ENCODE data around the gene SLC25A29.
"Not testable (repeated sequence)": the region's sequence is repeated elsewhere in the genome, so short reads cannot be mapped to it uniquely, and the experiment has no call there.

SLC25A29 gene

GRCh38 chr14:100323121-100323941 lies 17.1 kb upstream of the SLC25A29 start, which contains the start of gene SLC25A47:
SLC25A47 (plus strand) TSS chr14:100323339; CDS start chr14:100323415, 76 bp downstream.
- no peak for ATAC-seq
- H3K27ac Mint-ChIP-seq, result peak within 1 kb of the TSS in 1 of 2 donors; percentile 36
- H3K9me3 Mint-ChIP-seq, result no peaks in the 10 kb centered on the region

GRCh38 chr14:100322138-100322957 lies 16.1 kb upstream of the SLC25A29 start:
- no peaks in the 10 kb centered on the region for H3K9me3 Mint-ChIP-seq
- ATAC-seq (no peak), DNase-seq (no peak)
- peaks cover 10% of the 10 kb centered on the region for H3K4me1 Mint-ChIP-seq
- H3K27me3 Mint-ChIP-seq, result no peaks in the 10 kb centered on the region
- H3K4me3 Mint-ChIP-seq, result no peak overlapping the region
- H3K27ac Mint-ChIP-seq, result peak overlapping the region in 1 of 2 donors; percentile 36

More at GRCh38 chr14:100323121-100323941, 17.1 kb upstream of the SLC25A29 start, which contains the start of gene SLC25A47:
- Mint-ChIP-seq H3K4me1 (peaks cover 3% of the 10 kb centered on the region), H3K27me3 (no peaks in the 10 kb centered on the region), H3K4me3 (no peak within 1 kb of the TSS)
- no peak for DNase-seq

- Mint-ChIP-seq H3K27ac (peak overlapping the region in 1 of 2 donors; percentile 27), H3K4me1 (peaks cover 10% of the 10 kb centered on the region), H3K4me3 (no peak overlapping the region), H3K27me3 (no peaks in the 10 kb centered on the region), H3K9me3 (no peaks in the 10 kb centered on the region)
- ATAC-seq, result no peak
- no peak for DNase-seq
Measured at GRCh38 chr14:100321473-100322137, 15.4 kb upstream of the SLC25A29 start.

DNA sequence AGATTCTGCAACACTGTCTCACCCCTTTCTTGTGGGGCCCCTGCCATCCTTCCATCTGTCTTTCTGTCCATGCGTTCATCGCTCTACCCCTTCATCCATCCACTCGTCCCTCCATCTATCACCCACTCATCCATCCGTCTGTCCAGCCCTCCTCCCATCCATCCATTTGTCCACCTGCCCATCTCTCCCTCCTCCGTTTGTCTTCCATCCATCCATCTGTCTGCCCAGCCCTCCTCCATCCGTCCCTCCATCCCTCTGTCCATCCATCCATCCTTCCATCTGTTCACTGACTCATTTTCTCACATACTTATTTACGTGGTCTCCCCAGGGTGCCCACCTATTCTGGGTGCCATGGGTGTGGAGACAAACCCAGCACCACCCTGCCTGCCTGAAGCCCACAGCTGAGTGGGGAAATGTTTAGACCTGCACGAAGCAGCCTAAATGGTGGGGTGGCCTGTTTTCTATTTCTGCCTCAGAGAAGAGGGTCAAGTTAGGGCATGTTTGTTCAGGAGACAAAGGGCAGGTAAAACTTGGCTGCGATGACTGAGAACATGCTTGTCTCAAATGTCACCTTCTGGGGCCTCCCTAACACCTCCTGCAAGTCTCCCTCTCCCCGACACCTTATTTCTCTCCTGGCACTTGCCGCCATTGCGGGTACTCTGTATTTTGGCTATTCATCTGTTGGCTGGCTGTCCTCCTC lies 14.1 kb upstream of the SLC25A29 start:
- Mint-ChIP-seq H3K9me3 (no peaks in the 10 kb centered on the region), H3K4me1 (peaks cover 10% of the 10 kb centered on the region), H3K27ac (no peak overlapping the region), H3K4me3 (no peak overlapping the region), H3K27me3 (no peaks in the 10 kb centered on the region)
- ATAC-seq (no peak), DNase-seq (no peak)

DNA sequence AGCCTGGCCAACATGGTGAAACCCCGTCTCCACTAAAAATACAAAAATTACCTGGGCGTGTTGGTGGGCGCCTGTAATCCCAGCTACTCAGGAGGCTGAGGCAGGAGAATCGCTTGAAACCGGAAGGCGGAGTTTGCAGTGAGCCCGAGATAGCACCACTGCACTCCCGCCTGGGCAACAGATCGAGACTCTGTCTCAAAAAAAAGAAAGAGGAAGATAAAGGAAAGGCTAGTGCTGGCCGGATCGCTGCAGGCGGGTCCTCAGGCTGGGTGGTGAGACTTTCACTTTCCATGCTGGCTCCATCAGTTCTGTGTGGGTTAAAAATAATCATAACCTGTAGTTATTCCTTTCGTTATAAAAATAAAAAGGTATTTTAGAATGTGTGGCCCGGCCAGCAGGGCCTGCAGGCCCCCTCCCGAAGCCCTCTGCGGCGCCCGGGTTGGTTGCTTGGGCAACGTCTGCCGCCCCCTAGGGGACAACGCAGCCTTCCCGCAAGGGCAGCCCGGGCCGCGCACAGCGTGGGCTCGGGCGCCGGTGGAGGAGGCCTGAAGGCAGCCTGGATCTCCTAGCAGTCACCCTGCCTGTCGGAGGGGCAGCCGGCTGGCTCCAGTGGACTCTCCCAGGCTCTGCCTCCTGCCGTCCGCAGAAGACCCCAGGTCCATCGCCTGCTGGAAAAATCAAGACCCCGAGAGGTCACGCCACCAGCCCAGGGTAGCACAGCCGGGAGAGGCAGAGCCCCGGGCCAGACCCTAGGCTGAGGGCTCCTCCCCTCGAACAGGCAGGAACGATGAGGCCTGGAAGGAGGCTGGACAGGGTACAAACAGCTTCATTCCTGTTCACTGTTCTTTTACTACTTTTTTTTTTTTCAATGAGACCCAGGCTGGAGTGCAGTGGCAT lies 11.9 kb upstream of the SLC25A29 start:
- H3K4me1 Mint-ChIP-seq, result peaks cover 10% of the 10 kb centered on the region
- H3K4me3 Mint-ChIP-seq, result peak overlapping the region; percentile 64 to 79
- peaks cover 7% of the 10 kb centered on the region for H3K27me3 Mint-ChIP-seq
- H3K27ac Mint-ChIP-seq, result peak overlapping the region in 1 of 2 donors; percentile 42
- no peaks in the 10 kb centered on the region for H3K9me3 Mint-ChIP-seq
- ATAC-seq, result peak; percentile 96
- DNase-seq, result peak; percentile 74 to 77

- ATAC-seq (no peak), DNase-seq (no peak)
- Mint-ChIP-seq H3K4me3 (peak overlapping the region; percentile 64 to 79), H3K4me1 (peaks cover 16% of the 10 kb centered on the region), H3K27me3 (peaks cover 13% of the 10 kb centered on the region), H3K9me3 (no peaks in the 10 kb centered on the region), H3K27ac (peak overlapping the region in 1 of 2 donors; percentile 42)
Measured at GRCh38 chr14:100317389-100317788, 11.1 kb upstream of the SLC25A29 start.

DNA sequence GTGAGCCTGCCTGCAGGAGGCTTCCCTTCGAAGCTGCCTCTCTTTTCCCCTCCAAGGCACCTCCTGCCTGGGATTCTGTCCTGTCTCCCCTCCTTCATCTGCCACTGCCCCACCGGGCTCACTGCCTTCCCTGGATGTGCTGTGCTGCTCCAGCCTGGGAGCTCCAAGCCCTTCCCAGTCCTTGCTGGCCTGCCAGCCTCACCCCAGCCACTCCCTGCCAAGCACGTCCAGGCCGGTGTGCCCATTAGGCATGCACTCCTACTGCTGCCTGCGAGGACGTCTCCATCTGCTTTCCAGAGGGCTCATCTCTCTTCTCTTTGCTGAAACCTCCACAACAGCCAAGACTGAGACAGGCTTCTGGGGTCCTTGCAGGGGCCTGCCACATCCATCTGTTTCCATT lies 8.5 kb upstream of the SLC25A29 start:
- H3K27me3 Mint-ChIP-seq, result peaks cover 18% of the 10 kb centered on the region
- H3K27ac Mint-ChIP-seq, result no peak overlapping the region
- ATAC-seq (no peak), DNase-seq (no peak)
- no peaks in the 10 kb centered on the region for H3K9me3 Mint-ChIP-seq
- H3K4me3 Mint-ChIP-seq, result no peak overlapping the region
- H3K4me1 Mint-ChIP-seq, result peaks cover 18% of the 10 kb centered on the region

DNA sequence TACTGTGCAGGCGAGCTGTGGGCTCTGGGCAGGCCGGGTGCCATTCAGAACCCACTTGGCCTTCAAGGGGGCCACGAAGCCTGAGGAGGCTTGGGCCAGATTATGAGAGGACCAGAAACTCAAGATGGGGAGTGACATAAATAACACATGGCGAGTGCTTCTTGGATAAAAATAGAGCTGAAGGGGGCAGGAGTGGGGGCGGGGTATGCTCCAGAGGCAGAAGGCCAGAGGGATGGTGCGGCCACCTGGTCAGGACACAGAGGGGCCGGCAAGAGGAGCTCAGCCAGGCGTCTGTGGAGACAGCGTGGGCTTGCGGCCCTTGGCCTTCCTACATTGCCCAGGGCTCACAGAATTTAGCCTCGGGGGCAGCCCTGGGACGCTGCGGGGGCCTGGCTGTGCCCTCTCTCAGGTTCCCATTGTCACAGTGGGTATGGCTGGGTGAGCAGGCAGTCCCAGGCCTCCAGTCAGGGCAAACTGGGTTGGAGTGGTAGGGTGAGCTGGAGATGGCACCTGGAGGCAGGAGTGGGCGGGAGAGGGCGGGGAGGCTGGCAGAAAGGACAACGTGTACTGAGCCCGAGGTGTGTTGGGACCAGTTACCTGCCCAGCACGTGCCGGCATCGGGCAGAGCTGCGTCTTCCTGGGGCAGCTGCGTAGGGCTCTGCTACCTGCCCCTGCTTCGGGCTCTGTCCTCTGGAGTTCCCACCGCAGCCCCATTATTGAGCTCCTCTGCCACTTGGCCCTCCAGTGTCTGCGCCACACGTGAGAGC lies 7.4 kb upstream of the SLC25A29 start:
- Mint-ChIP-seq H3K27ac (no peak overlapping the region), H3K9me3 (no peaks in the 10 kb centered on the region), H3K4me3 (no peak overlapping the region), H3K4me1 (peaks cover 21% of the 10 kb centered on the region), H3K27me3 (peaks cover 23% of the 10 kb centered on the region)
- DNase-seq (no peak), ATAC-seq (no peak)

- H3K4me3 Mint-ChIP-seq, result no peak overlapping the region
- H3K27ac Mint-ChIP-seq, result no peak overlapping the region
- DNase-seq, result no peak
- peaks cover 29% of the 10 kb centered on the region for H3K27me3 Mint-ChIP-seq
- H3K4me1 Mint-ChIP-seq, result peaks cover 19% of the 10 kb centered on the region
- no peaks in the 10 kb centered on the region for H3K9me3 Mint-ChIP-seq
- ATAC-seq, result no peak
Measured at GRCh38 chr14:100312877-100313400, 6.7 kb upstream of the SLC25A29 start.

DNA sequence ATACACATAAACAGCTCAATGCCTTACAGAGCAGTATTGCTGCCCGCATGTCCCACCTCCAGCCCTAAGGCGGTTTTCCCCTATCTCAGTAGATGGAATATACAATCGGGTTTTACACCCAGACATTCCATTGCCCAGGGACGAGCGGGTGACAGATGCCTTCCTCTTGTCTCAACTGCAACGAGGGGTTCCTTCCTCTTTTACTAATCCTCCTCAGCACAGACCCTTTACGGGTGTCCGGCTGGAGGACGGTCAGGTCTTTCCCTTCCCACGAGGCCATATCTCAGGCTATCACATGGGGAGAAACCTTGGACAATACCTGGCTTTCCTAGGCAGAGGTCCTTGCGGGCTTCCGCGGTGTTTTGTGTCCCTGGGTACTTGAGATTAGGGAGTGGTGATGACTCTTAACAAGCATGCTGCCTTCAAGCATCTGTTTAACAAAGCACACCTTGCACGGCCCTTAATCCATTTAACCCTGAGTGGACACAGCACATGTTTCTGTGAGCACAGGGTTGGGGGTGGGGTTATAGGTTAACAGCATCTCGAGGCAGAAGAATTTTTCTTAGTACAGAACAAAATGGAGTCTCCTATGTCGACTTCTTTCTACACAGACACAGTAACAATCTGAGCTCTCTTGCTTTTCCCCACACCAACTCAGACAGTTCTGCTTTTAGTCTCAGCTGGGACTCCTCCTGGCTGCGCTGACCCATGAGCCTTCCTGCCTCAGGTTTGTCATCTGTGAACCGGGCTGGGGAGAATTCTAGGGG lies 6.0 kb upstream of the SLC25A29 start:
- H3K27me3 Mint-ChIP-seq, result peaks cover 35% of the 10 kb centered on the region
- not testable (repeated sequence) for H3K9me3 Mint-ChIP-seq, H3K27ac Mint-ChIP-seq, DNase-seq, H3K4me3 Mint-ChIP-seq, ATAC-seq
- peaks cover 21% of the 10 kb centered on the region for H3K4me1 Mint-ChIP-seq

- Mint-ChIP-seq H3K9me3 (no peaks in the 10 kb centered on the region), H3K4me1 (peaks cover 42% of the 10 kb centered on the region), H3K4me3 (no peak overlapping the region), H3K27me3 (peaks cover 32% of the 10 kb centered on the region), H3K27ac (no peak overlapping the region)
- DNase-seq, result no peak
- ATAC-seq, result no peak
Measured at GRCh38 chr14:100309028-100309737, 2.9 kb upstream of the SLC25A29 start.

DNA sequence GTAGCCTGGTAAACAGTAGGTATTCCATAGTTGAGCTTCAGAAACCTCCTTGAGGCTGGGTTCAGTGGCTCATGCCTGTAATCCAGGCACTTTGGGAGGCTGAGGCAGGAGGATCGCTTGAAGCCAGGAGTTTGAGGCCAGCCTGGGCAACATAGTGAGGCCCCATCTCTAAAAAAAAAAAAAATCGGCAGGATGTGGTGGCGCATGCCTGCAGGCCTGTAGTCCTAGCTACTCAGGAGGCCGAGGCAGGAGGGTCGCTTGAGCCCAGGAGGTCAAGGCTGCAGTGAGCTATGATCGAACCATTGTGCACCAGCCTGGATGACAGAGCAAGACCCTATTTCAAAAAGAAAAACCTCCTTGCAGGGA lies 2.2 kb upstream of the SLC25A29 start:
- H3K4me3 Mint-ChIP-seq, ATAC-seq, DNase-seq, H3K9me3 Mint-ChIP-seq: not testable (repeated sequence)
- H3K4me1 Mint-ChIP-seq, result peaks cover 50% of the 10 kb centered on the region
- H3K27me3 Mint-ChIP-seq, result peaks cover 32% of the 10 kb centered on the region
- peak overlapping the region in 1 of 2 donors; percentile 36 for H3K27ac Mint-ChIP-seq

Measured in stimulated activated naive CD8-positive, alpha-beta T cell treated with anti-CD3 and anti-CD28 coated beads, Interleukin-15, amount 100 ng/mL, for 72 hours (primary cell).